ENCODE measurements around the gene KIF6.

Gene KIF6

GRCh38 chr6:39602601-39603519 lies 122.3 kb downstream of the KIF6 start:
- TF ChIP-seq CTCF (conservative IDR thresholded peaks at IDR 0.05; ENCODE audit: low read length), result no peak
- no peak for DNase-seq (ENCODE audit: low read depth)
- no peak overlapping the region for H3K4me3 ChIP-seq (ENCODE audit: low read length)

- DNase-seq (ENCODE audit: low read depth), result peak; percentile 86
- no peak for TF ChIP-seq CTCF (conservative IDR thresholded peaks at IDR 0.05; ENCODE audit: low read length)
- no peak overlapping the region for H3K4me3 ChIP-seq (ENCODE audit: low read length)
Measured at GRCh38 chr6:39599973-39600372, 125.2 kb downstream of the KIF6 start.

- H3K4me3 ChIP-seq (ENCODE audit: low read length), result no peak overlapping the region
- peak; percentile 20 for DNase-seq (ENCODE audit: low read depth)
- no peak for TF ChIP-seq CTCF (conservative IDR thresholded peaks at IDR 0.05; ENCODE audit: low read length)
Measured at GRCh38 chr6:39599341-39599740, 125.9 kb downstream of the KIF6 start.

GRCh38 chr6:39594285-39594684 lies 130.9 kb downstream of the KIF6 start:
- no peak for TF ChIP-seq CTCF (conservative IDR thresholded peaks at IDR 0.05; ENCODE audit: low read length)
- no peak overlapping the region for H3K4me3 ChIP-seq (ENCODE audit: low read length)
- DNase-seq (ENCODE audit: low read depth), result no peak

- no peak for DNase-seq (ENCODE audit: low read depth)
- no peak for TF ChIP-seq CTCF (conservative IDR thresholded peaks at IDR 0.05; ENCODE audit: low read length)
- no peak overlapping the region for H3K4me3 ChIP-seq (ENCODE audit: low read length)
Measured at GRCh38 chr6:39593646-39594045, 131.6 kb downstream of the KIF6 start.

GRCh38 chr6:39590871-39591393 lies 134.3 kb downstream of the KIF6 start:
- H3K4me3 ChIP-seq (ENCODE audit: low read length), result no peak overlapping the region
- TF ChIP-seq CTCF (conservative IDR thresholded peaks at IDR 0.05; ENCODE audit: low read length), result no peak
- DNase-seq (ENCODE audit: low read depth), result no peak

- DNase-seq (ENCODE audit: low read depth), result no peak
- H3K4me3 ChIP-seq (ENCODE audit: low read length), result no peak overlapping the region
- no peak for TF ChIP-seq CTCF (conservative IDR thresholded peaks at IDR 0.05; ENCODE audit: low read length)
Measured at GRCh38 chr6:39587080-39587479, 138.1 kb downstream of the KIF6 start.

All from AG10803 (cell line).